ENCODE results near the gene NCOA3.

NCOA3 gene

DNA sequence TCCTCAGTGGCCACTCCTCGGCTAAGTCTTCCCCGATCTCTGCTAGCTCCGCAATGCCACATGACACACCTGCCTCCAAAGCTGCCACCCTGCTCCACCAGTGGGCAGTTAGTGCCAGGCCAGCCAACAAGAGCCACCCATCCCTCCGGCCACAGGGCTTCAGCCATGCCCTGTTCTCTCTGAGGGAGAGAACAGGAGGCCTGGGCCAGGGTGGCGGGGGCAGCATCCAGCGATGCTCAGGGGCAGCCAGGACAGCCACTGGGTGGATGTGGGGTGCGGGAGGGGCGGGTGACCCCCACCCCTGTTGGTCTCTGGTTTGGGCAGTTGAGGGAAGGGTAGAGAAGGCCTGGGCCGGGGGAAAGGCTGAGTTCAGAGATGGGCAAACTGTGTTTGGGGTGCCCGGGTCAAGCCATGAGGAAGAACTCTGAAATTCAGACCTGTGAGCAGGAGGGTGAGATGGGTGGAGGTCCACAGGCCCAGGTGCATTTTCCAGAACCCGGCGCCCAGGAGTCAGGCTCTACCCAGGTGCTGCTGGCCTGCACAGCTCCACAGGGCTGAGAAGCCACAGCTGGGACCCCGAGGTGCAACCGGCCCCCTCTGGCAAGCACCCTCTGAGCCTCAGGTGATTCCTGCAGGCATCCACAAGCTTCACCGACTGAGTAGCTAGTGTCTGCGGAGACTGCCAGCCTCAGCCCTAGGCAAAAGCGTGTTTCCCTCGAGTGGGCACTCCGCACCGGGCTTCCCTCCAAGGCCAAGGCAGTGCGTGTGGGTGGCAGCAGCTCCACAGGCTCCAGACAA is 192.5 kb downstream of the NCOA3 start:
- no peak for ATAC-seq
- TF ChIP-seq PPARA (CRISPR knock-in tag; IDR thresholded peaks at IDR 0.05; ENCODE audit: borderline replicate concordance) (no peak), TOX (CRISPR knock-in tag; IDR thresholded peaks at IDR 0.05; ENCODE audit: borderline replicate concordance) (no peak), TCF4 (CRISPR knock-in tag; IDR thresholded peaks at IDR 0.05; ENCODE audit: borderline replicate concordance) (no peak), BACH2 (CRISPR knock-in tag; IDR thresholded peaks at IDR 0.05; ENCODE audit: borderline replicate concordance) (no peak), ARNTL (CRISPR knock-in tag; IDR thresholded peaks at IDR 0.05; ENCODE audit: borderline replicate concordance, low read depth) (no peak)
- TF ChIP-seq, protein P1, sequence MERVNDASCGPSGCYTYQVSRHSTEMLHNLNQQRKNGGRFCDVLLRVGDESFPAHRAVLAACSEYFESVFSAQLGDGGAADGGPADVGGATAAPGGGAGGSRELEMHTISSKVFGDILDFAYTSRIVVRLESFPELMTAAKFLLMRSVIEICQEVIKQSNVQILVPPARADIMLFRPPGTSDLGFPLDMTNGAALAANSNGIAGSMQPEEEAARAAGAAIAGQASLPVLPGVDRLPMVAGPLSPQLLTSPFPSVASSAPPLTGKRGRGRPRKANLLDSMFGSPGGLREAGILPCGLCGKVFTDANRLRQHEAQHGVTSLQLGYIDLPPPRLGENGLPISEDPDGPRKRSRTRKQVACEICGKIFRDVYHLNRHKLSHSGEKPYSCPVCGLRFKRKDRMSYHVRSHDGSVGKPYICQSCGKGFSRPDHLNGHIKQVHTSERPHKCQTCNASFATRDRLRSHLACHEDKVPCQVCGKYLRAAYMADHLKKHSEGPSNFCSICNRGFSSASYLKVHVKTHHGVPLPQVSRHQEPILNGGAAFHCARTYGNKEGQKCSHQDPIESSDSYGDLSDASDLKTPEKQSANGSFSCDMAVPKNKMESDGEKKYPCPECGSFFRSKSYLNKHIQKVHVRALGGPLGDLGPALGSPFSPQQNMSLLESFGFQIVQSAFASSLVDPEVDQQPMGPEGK (CRISPR knock-in tag; IDR thresholded peaks at IDR 0.05; ENCODE audit: borderline replicate concordance), result no peak
- TF ChIP-seq, protein P2, sequence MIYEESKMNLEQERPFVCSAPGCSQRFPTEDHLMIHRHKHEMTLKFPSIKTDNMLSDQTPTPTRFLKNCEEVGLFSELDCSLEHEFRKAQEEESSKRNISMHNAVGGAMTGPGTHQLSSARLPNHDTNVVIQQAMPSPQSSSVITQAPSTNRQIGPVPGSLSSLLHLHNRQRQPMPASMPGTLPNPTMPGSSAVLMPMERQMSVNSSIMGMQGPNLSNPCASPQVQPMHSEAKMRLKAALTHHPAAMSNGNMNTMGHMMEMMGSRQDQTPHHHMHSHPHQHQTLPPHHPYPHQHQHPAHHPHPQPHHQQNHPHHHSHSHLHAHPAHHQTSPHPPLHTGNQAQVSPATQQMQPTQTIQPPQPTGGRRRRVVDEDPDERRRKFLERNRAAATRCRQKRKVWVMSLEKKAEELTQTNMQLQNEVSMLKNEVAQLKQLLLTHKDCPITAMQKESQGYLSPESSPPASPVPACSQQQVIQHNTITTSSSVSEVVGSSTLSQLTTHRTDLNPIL (CRISPR knock-in tag; IDR thresholded peaks at IDR 0.05; ENCODE audit: low read depth), result no peak

DNA sequence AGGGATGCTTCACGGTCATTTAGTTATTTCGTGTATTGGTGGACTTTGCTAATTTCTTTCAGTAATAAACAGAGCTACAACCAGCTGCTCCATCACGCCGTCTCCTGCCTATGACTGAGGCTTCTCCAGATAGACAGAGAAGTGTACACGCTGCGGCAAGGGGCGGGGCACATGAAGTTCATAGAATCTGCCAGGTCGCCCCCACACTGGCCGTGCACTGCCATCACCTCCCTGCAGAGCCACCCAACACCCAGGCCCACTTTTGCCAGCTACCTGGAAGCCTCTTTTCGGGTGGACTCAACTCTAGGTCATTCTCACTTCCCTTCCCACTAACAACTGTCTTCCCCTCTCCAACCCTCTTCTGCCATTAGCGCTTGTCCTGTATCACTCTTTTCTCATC is 195.2 kb downstream of the NCOA3 start:
- no peak for TF ChIP-seq CSDC2 (CRISPR knock-in tag; IDR thresholded peaks at IDR 0.05)
- TF ChIP-seq GLIS3 (CRISPR knock-in tag; IDR thresholded peaks at IDR 0.05), result no peak
- TF ChIP-seq ARNTL (CRISPR knock-in tag; IDR thresholded peaks at IDR 0.05; ENCODE audit: borderline replicate concordance, low read depth), result no peak
- TF ChIP-seq OSR1 (CRISPR knock-in tag; IDR thresholded peaks at IDR 0.05), result no peak
- TF ChIP-seq TOX (CRISPR knock-in tag; IDR thresholded peaks at IDR 0.05; ENCODE audit: borderline replicate concordance), result no peak
- TF ChIP-seq, protein P2 (CRISPR knock-in tag; IDR thresholded peaks at IDR 0.05; ENCODE audit: low read depth), result no peak
- no peak for TF ChIP-seq ESRRG (CRISPR knock-in tag; IDR thresholded peaks at IDR 0.05)
- no peak for TF ChIP-seq ZNF8 (CRISPR knock-in tag; IDR thresholded peaks at IDR 0.05)
- TF ChIP-seq ZNF565 (CRISPR knock-in tag; conservative IDR thresholded peaks at IDR 0.05; ENCODE audit: low read depth), result no peak
- no peak for TF ChIP-seq RARB (CRISPR knock-in tag; IDR thresholded peaks at IDR 0.05)
- TF ChIP-seq, protein P1 (CRISPR knock-in tag; IDR thresholded peaks at IDR 0.05; ENCODE audit: borderline replicate concordance), result no peak
- no peak for TF ChIP-seq TCF4 (CRISPR knock-in tag; IDR thresholded peaks at IDR 0.05; ENCODE audit: borderline replicate concordance)
- no peak for TF ChIP-seq PPARA (CRISPR knock-in tag; IDR thresholded peaks at IDR 0.05; ENCODE audit: borderline replicate concordance)
- TF ChIP-seq, protein P3, sequence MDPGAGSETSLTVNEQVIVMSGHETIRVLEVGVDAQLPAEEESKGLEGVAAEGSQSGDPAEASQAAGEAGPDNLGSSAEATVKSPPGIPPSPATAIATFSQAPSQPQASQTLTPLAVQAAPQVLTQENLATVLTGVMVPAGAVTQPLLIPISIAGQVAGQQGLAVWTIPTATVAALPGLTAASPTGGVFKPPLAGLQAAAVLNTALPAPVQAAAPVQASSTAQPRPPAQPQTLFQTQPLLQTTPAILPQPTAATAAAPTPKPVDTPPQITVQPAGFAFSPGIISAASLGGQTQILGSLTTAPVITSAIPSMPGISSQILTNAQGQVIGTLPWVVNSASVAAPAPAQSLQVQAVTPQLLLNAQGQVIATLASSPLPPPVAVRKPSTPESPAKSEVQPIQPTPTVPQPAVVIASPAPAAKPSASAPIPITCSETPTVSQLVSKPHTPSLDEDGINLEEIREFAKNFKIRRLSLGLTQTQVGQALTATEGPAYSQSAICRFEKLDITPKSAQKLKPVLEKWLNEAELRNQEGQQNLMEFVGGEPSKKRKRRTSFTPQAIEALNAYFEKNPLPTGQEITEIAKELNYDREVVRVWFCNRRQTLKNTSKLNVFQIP (CRISPR knock-in tag; IDR thresholded peaks at IDR 0.05; ENCODE audit: borderline replicate concordance, low read depth), result no peak
- no peak for TF ChIP-seq BACH2 (CRISPR knock-in tag; IDR thresholded peaks at IDR 0.05; ENCODE audit: borderline replicate concordance)
- TF ChIP-seq ISL1 (CRISPR knock-in tag; IDR thresholded peaks at IDR 0.05), result no peak
- TF ChIP-seq ZC3H10 (CRISPR knock-in tag; IDR thresholded peaks at IDR 0.05), result no peak
- ATAC-seq, result no peak

DNA sequence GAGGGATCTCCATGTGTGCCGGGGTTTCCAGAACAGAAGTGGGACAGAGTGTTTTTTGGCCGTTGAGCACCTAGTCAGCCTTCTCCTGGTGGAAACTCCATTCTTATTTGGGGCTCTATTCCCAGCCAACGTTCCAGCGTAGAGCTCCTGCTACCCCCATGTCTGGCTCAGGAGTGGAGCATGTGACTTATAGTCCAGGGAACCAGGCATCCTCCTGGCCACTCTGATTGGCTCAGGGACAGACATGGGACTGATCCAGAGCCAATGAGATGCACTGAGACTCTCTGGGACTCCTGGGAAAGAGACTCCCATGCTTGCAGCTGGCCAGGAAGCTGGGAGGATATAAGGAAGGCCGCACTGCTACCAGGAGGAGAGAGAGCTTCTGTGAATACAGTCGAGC is 196.5 kb downstream of the NCOA3 start:
- no peak for TF ChIP-seq ZNF70 (CRISPR knock-in tag; IDR thresholded peaks at IDR 0.05)
- TF ChIP-seq ISL1 (CRISPR knock-in tag; IDR thresholded peaks at IDR 0.05), result no peak
- no peak for TF ChIP-seq CSDC2 (CRISPR knock-in tag; IDR thresholded peaks at IDR 0.05)
- TF ChIP-seq ZFP3 (CRISPR knock-in tag; IDR thresholded peaks at IDR 0.05), result no peak
- TF ChIP-seq, protein P4, sequence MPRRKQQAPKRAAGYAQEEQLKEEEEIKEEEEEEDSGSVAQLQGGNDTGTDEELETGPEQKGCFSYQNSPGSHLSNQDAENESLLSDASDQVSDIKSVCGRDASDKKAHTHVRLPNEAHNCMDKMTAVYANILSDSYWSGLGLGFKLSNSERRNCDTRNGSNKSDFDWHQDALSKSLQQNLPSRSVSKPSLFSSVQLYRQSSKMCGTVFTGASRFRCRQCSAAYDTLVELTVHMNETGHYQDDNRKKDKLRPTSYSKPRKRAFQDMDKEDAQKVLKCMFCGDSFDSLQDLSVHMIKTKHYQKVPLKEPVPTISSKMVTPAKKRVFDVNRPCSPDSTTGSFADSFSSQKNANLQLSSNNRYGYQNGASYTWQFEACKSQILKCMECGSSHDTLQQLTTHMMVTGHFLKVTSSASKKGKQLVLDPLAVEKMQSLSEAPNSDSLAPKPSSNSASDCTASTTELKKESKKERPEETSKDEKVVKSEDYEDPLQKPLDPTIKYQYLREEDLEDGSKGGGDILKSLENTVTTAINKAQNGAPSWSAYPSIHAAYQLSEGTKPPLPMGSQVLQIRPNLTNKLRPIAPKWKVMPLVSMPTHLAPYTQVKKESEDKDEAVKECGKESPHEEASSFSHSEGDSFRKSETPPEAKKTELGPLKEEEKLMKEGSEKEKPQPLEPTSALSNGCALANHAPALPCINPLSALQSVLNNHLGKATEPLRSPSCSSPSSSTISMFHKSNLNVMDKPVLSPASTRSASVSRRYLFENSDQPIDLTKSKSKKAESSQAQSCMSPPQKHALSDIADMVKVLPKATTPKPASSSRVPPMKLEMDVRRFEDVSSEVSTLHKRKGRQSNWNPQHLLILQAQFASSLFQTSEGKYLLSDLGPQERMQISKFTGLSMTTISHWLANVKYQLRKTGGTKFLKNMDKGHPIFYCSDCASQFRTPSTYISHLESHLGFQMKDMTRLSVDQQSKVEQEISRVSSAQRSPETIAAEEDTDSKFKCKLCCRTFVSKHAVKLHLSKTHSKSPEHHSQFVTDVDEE (CRISPR knock-in tag; IDR thresholded peaks at IDR 0.05), result no peak
- TF ChIP-seq ESRRG (CRISPR knock-in tag; IDR thresholded peaks at IDR 0.05), result no peak
- TF ChIP-seq, protein P2 (CRISPR knock-in tag; IDR thresholded peaks at IDR 0.05; ENCODE audit: low read depth), result no peak
- no peak for TF ChIP-seq ZNF8 (CRISPR knock-in tag; IDR thresholded peaks at IDR 0.05)

More for the DNA sequence above, 196.5 kb downstream of the NCOA3 start:
- no peak for ATAC-seq
